HEK293 (cell line): ENCODE data around the gene PDE4D.
A peak's percentile ranks its signal among the peaks of the same experiment; 100 is the strongest.

Experiments used
- CTCF ChIA-PET: fragments of 350-600 bp; formaldehyde crosslinking; extraction: SDS; loops from one replicate; lab custom pipeline; 2021; ENCODE audit warnings: antibody characterized with exemption; lab: Yijun Ruan, JAX
- POLR2A ChIA-PET: fragments of 300-600 bp; formaldehyde crosslinking; extraction: SDS; loops from one replicate; lab custom pipeline; 2020; ENCODE audit warnings: antibody characterized with exemption, inconsistent platforms; lab: Yijun Ruan, JAX
- H3K27ac ChIP-seq: fragments of 200-500 bp; sonication (Bioruptor generic); 2 replicates; pipeline ENCODE4 v1.5.1; 2014; ENCODE audit warnings: low read depth, low read length, control low read depth, inconsistent platforms; ENCODE audit errors: extremely low read depth
- H3K36me3 ChIP-seq, 2 experiments: fragments of 200-500 bp in 1 of 2; sonication (Bioruptor generic) in 1 of 2; 1 replicate in 1 of 2; 2 replicates in 1 of 2; pipeline ENCODE4 v1.5.1; 2014 to 2017; ENCODE audit warnings: inconsistent platforms in 2 of 2, low read length in 2 of 2; ENCODE audit not compliant: control insufficient read depth in 2 of 2, insufficient read depth in 1 of 2
- H3K4me1 ChIP-seq: fragments of 200-500 bp; sonication (Bioruptor generic); 2 replicates; pipeline ENCODE4 v1.5.1; 2014; ENCODE audit warnings: mild to moderate bottlenecking, low read length, inconsistent platforms; ENCODE audit not compliant: control insufficient read depth, insufficient read depth
- H3K4me3 ChIP-seq: 2 replicates; pipeline ENCODE4 v1.5.1; 2011; ENCODE audit warnings: low read depth, mild to moderate bottlenecking, control low read depth, low read length, moderate library complexity
- H3K9me3 ChIP-seq: fragments of 200-500 bp; sonication (Bioruptor generic); 2 replicates; pipeline ENCODE4 v1.5.1; 2014; ENCODE audit warnings: low read depth, low read length, inconsistent platforms; ENCODE audit not compliant: control insufficient read depth, insufficient read depth
- EGR2 ChIP-seq: fragments of 450-650 bp; formaldehyde crosslinking; IDR thresholded peaks from 2 replicates; pipeline ENCODE4 v1.5.1; 2016; ENCODE audit warnings: low read depth, missing biosample characterization, missing genetic modification characterization
- SP3 ChIP-seq: fragments of 450-650 bp; formaldehyde crosslinking; IDR thresholded peaks from 2 replicates; pipeline ENCODE4 v1.5.1; 2016; ENCODE audit warnings: missing biosample characterization, missing genetic modification characterization
- YY1 ChIP-seq: fragments of 450-650 bp; formaldehyde crosslinking; IDR thresholded peaks from 2 replicates; pipeline ENCODE4 v1.5.1; 2018; ENCODE audit warnings: missing biosample characterization, missing genetic modification characterization
- ZBTB1 ChIP-seq: fragments of 450-650 bp; formaldehyde crosslinking; IDR thresholded peaks from 2 replicates; pipeline ENCODE4 v1.5.1; 2016; ENCODE audit warnings: missing biosample characterization, missing genetic modification characterization
- ZNF133 ChIP-seq: fragments of 450-650 bp; formaldehyde crosslinking; IDR thresholded peaks from 2 replicates; pipeline ENCODE4 v1.5.1; 2016; ENCODE audit warnings: missing biosample characterization, missing genetic modification characterization
- ZNF366 ChIP-seq: fragments of 450-650 bp; formaldehyde crosslinking; conservative IDR thresholded peaks from 2 replicates; pipeline ENCODE4 v1.5.1; 2016; ENCODE audit warnings: missing biosample characterization, missing genetic modification characterization
- ZNF426 ChIP-seq: fragments of 450-650 bp; formaldehyde crosslinking; IDR thresholded peaks from 2 replicates; pipeline ENCODE4 v1.5.1; 2017; ENCODE audit warnings: missing biosample characterization, missing genetic modification characterization, mild to moderate bottlenecking, inconsistent platforms, moderate library complexity
- ZSCAN16 ChIP-seq: fragments of 450-650 bp; formaldehyde crosslinking; IDR thresholded peaks from 2 replicates; pipeline ENCODE4 v1.5.1; 2016; ENCODE audit warnings: missing biosample characterization, missing genetic modification characterization
- TF ChIP-seq, protein P1 (sequence below): fragments of 450-650 bp; formaldehyde crosslinking; optimal IDR thresholded peaks from 2 replicates; pipeline ENCODE3; 2016; ENCODE audit warnings: missing biosample characterization, mild to moderate bottlenecking, missing genetic modification characterization
- TF ChIP-seq, protein P2 (sequence below): fragments of 450-650 bp; formaldehyde crosslinking; IDR thresholded peaks from 2 replicates; pipeline ENCODE4 v1.5.1; 2017; ENCODE audit warnings: missing biosample characterization, missing genetic modification characterization
- TF ChIP-seq, protein P3 (sequence below): fragments of 450-650 bp; IDR thresholded peaks from 2 replicates; pipeline ENCODE4 v1.5.1; 2018; ENCODE audit warnings: missing biosample characterization, missing genetic modification characterization
- TF ChIP-seq, protein P4 (sequence below): fragments of 450-650 bp; formaldehyde crosslinking; IDR thresholded peaks from 2 replicates; pipeline ENCODE4 v1.5.1; 2016; ENCODE audit warnings: missing biosample characterization, missing genetic modification characterization
- TF ChIP-seq, protein P5 (sequence below): fragments of 450-650 bp; formaldehyde crosslinking; IDR thresholded peaks from 2 replicates; pipeline ENCODE4 v1.5.1; 2016; ENCODE audit warnings: missing biosample characterization, missing genetic modification characterization
- TF ChIP-seq, protein P6 (sequence below): fragments of 450-650 bp; formaldehyde crosslinking; IDR thresholded peaks from 2 replicates; pipeline ENCODE4 v1.5.1; 2016; ENCODE audit warnings: missing biosample characterization, missing genetic modification characterization

The PDE4D gene

DNA sequence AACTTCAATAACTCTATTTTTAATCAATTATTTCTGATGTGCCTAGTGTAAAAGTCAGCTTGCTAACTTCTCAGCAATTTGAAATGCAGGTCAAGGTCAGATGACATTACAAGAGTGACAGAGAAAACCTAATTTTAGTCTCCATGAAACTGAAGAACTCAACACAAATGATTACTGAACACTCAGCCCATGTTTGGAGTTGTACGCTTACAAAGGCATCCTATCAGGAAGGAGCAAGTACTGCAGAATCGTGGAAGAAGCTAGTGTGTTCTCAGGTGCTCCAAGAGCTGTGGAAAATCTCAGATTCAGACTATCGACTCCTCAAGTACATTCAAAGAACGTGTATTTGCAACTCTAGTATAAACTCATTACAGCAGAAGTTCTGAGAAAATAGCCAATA lies 526.7 kb downstream of the PDE4D start:
- CTCF ChIA-PET = interaction anchor here (0.5 to 7.4 kb wide), 28 partner anchors 9 to 902 kb away, joined by 3 to 101 read pairs (median 6); no protein-coding TSS in a partner anchor
- Histone ChIP-seq H3K4me1 (peaks cover 19% of the 10 kb centered on the region), H3K36me3 (no peaks in the 10 kb centered on the region), H3K9me3 (no peaks in the 10 kb centered on the region), H3K27ac (no peak overlapping the region), H3K4me3 (no peak overlapping the region)
- POLR2A ChIA-PET = no interaction called here
- TF ChIP-seq, protein P1, sequence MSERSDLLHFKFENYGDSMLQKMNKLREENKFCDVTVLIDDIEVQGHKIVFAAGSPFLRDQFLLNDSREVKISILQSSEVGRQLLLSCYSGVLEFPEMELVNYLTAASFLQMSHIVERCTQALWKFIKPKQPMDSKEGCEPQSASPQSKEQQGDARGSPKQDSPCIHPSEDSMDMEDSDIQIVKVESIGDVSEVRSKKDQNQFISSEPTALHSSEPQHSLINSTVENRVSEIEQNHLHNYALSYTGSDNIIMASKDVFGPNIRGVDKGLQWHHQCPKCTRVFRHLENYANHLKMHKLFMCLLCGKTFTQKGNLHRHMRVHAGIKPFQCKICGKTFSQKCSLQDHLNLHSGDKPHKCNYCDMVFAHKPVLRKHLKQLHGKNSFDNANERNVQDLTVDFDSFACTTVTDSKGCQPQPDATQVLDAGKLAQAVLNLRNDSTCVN (tag by site-specific recombination) = no peak
- no peak for TF ChIP-seq ZNF366 (tag by site-specific recombination)
- TF ChIP-seq, protein P2, sequence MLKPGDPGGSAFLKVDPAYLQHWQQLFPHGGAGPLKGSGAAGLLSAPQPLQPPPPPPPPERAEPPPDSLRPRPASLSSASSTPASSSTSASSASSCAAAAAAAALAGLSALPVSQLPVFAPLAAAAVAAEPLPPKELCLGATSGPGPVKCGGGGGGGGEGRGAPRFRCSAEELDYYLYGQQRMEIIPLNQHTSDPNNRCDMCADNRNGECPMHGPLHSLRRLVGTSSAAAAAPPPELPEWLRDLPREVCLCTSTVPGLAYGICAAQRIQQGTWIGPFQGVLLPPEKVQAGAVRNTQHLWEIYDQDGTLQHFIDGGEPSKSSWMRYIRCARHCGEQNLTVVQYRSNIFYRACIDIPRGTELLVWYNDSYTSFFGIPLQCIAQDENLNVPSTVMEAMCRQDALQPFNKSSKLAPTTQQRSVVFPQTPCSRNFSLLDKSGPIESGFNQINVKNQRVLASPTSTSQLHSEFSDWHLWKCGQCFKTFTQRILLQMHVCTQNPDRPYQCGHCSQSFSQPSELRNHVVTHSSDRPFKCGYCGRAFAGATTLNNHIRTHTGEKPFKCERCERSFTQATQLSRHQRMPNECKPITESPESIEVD (tag by site-specific recombination) = peak; percentile 12; the same call in 1 of the 2 replicates

DNA sequence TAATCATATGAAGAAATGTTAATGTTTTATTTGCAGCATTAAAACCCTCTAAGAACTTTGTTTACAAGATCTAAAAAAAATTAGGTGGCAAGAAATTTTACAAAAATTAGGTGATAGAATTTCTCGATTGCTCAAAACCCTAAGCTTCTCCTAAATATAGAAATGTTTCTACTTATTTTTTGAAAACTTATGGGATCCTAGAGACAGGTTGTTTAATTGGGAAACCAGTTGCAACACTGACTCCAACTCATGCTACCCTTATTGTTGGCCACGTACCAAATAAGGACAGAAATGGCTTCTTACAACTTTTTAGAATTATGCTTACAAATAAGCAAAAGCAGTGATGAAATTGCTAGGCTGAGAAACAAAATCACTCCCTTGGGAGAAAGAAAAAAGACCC lies 531.1 kb downstream of the PDE4D start:
- H3K9me3 ChIP-seq = no peaks in the 10 kb centered on the region
- no peaks in the 10 kb centered on the region for H3K36me3 ChIP-seq
- TF ChIP-seq, protein P3, sequence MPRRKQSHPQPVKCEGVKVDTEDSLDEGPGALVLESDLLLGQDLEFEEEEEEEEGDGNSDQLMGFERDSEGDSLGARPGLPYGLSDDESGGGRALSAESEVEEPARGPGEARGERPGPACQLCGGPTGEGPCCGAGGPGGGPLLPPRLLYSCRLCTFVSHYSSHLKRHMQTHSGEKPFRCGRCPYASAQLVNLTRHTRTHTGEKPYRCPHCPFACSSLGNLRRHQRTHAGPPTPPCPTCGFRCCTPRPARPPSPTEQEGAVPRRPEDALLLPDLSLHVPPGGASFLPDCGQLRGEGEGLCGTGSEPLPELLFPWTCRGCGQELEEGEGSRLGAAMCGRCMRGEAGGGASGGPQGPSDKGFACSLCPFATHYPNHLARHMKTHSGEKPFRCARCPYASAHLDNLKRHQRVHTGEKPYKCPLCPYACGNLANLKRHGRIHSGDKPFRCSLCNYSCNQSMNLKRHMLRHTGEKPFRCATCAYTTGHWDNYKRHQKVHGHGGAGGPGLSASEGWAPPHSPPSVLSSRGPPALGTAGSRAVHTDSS (tag by site-specific recombination) = no peak
- TF ChIP-seq, protein P4, sequence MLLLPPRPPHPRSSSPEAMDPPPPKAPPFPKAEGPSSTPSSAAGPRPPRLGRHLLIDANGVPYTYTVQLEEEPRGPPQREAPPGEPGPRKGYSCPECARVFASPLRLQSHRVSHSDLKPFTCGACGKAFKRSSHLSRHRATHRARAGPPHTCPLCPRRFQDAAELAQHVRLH (tag by site-specific recombination) = no peak
- no peak for TF ChIP-seq YY1
- TF ChIP-seq, all 188 proteins: peak for 0
- Histone ChIP-seq H3K4me3 (no peak overlapping the region), H3K27ac (no peak overlapping the region), H3K4me1 (peaks cover 46% of the 10 kb centered on the region)
- CTCF ChIA-PET = interaction anchor here (0.6 kb wide), 1 partner anchor 309 kb away, joined by 3 read pairs; no protein-coding TSS in a partner anchor
- POLR2A ChIA-PET = no interaction called here

DNA sequence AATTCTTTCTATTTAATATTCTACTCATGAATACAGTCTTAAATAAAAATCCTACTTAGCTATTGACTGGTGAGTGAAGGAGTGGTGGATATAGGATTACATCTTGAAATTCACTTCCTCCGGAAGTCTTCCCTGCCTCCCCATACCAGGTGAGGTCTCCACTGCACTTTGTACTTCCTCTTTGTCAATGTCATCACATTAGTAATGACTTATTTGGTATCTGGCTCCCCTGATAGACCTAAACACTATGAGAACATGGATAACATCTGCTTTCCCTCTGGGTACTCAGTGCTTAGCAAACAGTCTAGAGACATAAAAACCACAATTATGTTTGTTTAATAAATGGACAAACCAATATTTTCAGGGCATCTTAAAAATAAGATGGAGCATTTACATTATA lies 532.1 kb downstream of the PDE4D start:
- POLR2A ChIA-PET = no interaction called here
- CTCF ChIA-PET = interaction anchor here (0.7 kb wide), 1 partner anchor 439 kb away, joined by 3 read pairs; no protein-coding TSS in a partner anchor
- peaks cover 52% of the 10 kb centered on the region for H3K4me1 ChIP-seq
- no peaks in the 10 kb centered on the region for H3K9me3 ChIP-seq
- no peaks in the 10 kb centered on the region for H3K36me3 ChIP-seq
- no peak overlapping the region for H3K27ac ChIP-seq
- TF ChIP-seq ZNF426 (tag by site-specific recombination) = no peak
- no peak for TF ChIP-seq EGR2
- 0 out of 2 replicates have a peak, but pooled peaks have one; percentile 13 for TF ChIP-seq ZSCAN16 (tag by site-specific recombination)
- H3K4me3 ChIP-seq = no peak overlapping the region

DNA sequence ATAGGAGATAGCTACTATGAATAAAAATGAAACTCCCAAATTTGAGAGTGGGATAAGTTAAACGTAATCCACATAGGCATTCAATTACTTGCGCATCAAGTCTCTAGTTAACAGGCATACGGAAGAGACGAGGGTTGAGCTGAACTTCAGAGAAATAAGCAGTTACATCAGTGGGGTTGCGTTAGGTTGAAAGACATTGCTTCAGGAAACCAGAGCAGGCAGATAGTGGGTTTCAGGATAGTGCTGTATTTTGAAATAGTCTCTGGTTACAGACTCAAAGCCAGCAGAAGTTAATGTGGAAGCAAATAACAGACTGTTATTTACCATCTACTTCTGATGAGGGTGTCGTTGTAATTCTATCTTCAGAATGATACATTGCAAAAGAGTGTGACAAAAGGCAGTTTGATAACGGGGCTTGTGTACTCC lies 533.4 kb downstream of the PDE4D start:
- Histone ChIP-seq H3K36me3 (no peaks in the 10 kb centered on the region), H3K27ac (peak overlapping the region; percentile 33; the same call in 1 of the 2 replicates), H3K4me3 (no peak overlapping the region), H3K9me3 (no peaks in the 10 kb centered on the region), H3K4me1 (peaks cover 47% of the 10 kb centered on the region)
- CTCF ChIA-PET = interaction anchor here (0.6 to 4.8 kb wide), 3 partner anchors 24 to 442 kb away, joined by 3 to 22 read pairs (median 3); no protein-coding TSS in a partner anchor
- POLR2A ChIA-PET = no interaction called here
- no peak for TF ChIP-seq ZNF366 (tag by site-specific recombination)
- TF ChIP-seq SP3 (tag by site-specific recombination) = no peak
- TF ChIP-seq, protein P5, sequence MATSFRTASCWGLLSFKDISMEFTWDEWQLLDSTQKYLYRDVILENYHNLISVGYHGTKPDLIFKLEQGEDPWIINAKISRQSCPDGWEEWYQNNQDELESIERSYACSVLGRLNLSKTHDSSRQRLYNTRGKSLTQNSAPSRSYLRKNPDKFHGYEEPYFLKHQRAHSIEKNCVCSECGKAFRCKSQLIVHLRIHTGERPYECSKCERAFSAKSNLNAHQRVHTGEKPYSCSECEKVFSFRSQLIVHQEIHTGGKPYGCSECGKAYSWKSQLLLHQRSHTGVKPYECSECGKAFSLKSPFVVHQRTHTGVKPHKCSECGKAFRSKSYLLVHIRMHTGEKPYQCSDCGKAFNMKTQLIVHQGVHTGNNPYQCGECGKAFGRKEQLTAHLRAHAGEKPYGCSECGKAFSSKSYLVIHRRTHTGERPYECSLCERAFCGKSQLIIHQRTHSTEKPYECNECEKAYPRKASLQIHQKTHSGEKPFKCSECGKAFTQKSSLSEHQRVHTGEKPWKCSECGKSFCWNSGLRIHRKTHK = no peak
- no peak for TF ChIP-seq ZNF426 (tag by site-specific recombination)
- no peak for TF ChIP-seq ZNF133 (tag by site-specific recombination)
- TF ChIP-seq, protein P6, sequence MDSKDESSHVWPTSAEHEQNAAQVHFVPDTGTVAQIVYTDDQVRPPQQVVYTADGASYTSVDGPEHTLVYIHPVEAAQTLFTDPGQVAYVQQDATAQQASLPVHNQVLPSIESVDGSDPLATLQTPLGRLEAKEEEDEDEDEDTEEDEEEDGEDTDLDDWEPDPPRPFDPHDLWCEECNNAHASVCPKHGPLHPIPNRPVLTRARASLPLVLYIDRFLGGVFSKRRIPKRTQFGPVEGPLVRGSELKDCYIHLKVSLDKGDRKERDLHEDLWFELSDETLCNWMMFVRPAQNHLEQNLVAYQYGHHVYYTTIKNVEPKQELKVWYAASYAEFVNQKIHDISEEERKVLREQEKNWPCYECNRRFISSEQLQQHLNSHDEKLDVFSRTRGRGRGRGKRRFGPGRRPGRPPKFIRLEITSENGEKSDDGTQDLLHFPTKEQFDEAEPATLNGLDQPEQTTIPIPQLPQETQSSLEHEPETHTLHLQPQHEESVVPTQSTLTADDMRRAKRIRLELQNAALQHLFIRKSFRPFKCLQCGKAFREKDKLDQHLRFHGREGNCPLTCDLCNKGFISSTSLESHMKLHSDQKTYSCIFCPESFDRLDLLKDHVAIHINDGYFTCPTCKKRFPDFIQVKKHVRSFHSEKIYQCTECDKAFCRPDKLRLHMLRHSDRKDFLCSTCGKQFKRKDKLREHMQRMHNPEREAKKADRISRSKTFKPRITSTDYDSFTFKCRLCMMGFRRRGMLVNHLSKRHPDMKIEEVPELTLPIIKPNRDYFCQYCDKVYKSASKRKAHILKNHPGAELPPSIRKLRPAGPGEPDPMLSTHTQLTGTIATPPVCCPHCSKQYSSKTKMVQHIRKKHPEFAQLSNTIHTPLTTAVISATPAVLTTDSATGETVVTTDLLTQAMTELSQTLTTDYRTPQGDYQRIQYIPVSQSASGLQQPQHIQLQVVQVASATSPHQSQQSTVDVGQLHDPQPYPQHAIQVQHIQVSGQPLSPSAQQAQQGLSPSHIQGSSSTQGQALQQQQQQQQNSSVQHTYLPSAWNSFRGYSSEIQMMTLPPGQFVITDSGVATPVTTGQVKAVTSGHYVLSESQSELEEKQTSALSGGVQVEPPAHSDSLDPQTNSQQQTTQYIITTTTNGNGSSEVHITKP = peak; percentile 10; the same call in 1 of the 2 replicates
- no peak for TF ChIP-seq ZBTB1 (tag by site-specific recombination)
